Muscle of leg (tissue), 11 donors: Measurements from ENCODE around the gene CHD1L. TPM values are rescaled to one million over a fixed set of nuclear protein-coding genes. Genes with fewer than 3 reads are reported as not detected.
"Not testable (repeated sequence)": the region's sequence is repeated elsewhere in the genome, so short reads cannot be mapped to it uniquely, and the experiment has no call there.

ENCODE experiments used
- DNase-seq: peaks from one replicate; pipeline ENCODE4 v3.0.0; 2013
- H3K27ac ChIP-seq: one replicate; pipeline ENCODE4 v1.5.1; 2013; ENCODE audit warnings: mild to moderate bottlenecking, low read length, control low read depth
- H3K27me3 ChIP-seq: one replicate; pipeline ENCODE4 v1.6.1; 2013; ENCODE audit warnings: low read length; ENCODE audit not compliant: control insufficient read depth, insufficient read depth
- H3K36me3 ChIP-seq: one replicate; pipeline ENCODE4 v1.6.1; 2013; ENCODE audit warnings: low read length; ENCODE audit not compliant: control insufficient read depth, insufficient read depth
- H3K4me1 ChIP-seq: one replicate; pipeline ENCODE4 v1.6.1; 2013; ENCODE audit warnings: low read length; ENCODE audit not compliant: control insufficient read depth, insufficient read depth
- H3K4me3 ChIP-seq: one replicate; pipeline ENCODE4 v1.5.1; 2013; ENCODE audit warnings: low read length, control low read depth
- H3K9me3 ChIP-seq: replicated peaks from 2 replicates; pipeline ENCODE4 v1.6.1; 2013; ENCODE audit warnings: low read depth, low read length; ENCODE audit not compliant: control insufficient read depth
- WGBS: methylation state at CpG from one replicate; pipeline ENCODE4 v1.1.5; 2013; ENCODE audit warnings: missing lambda C conversion rate; ENCODE audit not compliant: insufficient coverage; 5-methylcytosine and 5-hydroxymethylcytosine counted together
- polyA plus RNA-seq, 8 donors: library from polyadenylated mRNA; unstranded; fragments of 120-200 nt; gene quantifications; one replicate each; pipeline versions ENCODE4 v1.2.1 to v1.2.3, GENCODE V29; 2013; ENCODE audit warnings: inconsistent platforms in 1 of 8, low replicate concordance in 1 of 8; ENCODE audit not compliant: insufficient read length in 8 of 8, insufficient read depth in 1 of 8
- total RNA-seq: library from RNA; stranded (reverse); fragments of 120-200 nt; gene quantifications from one replicate; pipeline ENCODE4 v1.2.4, GENCODE V29; 2013

CHD1L gene
- total and polyA plus RNA-seq, 9 donors, result 18.6 to 26.8 (median 22.0) TPM

DNA sequence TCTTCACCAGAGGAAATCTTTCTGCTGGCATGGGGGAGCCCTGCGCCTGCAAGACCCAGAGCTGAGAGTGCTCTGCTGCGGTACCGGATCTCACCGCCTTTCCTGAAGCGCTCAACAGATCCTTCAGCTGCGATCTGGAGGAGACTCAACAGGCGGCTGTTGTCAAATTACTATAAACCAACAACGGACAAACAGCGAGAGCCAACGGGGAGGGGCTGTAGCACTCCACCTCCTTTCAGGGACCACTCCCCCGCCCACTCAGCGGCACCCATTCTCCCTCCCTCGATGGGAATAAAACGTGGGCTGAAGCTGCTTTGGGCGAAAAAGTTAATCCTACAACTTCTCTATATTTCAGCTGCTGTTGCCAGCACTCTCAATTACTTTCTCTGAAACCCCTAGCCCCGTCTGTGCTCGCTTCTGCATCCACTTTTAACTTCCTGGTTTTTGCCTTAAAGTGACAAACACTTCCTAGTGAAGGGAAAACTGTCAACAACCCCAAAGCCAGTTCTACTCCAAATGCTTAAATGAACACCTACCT is 17.2 kb upstream of the CHD1L start, which contains the start of gene FMO5:
Gene FMO5, minus strand, starts transcription at position 147 of the 538 bp plus-strand sequence. CDS start 310 bp downstream, outside the sequence.
- 0% methylated on average over 12 of the region's 17 CpGs for WGBS
- Histone ChIP-seq H3K27me3 (no peaks in the 10 kb centered on the region), H3K4me3 (peak within 1 kb of the TSS; percentile 76), H3K36me3 (no peaks in the 10 kb centered on the region), H3K4me1 (peaks cover 4% of the 10 kb centered on the region), H3K27ac (peak within 1 kb of the TSS; percentile 76), H3K9me3 (no peaks in the 10 kb centered on the region)
- peak; percentile 93 for DNase-seq

DNA sequence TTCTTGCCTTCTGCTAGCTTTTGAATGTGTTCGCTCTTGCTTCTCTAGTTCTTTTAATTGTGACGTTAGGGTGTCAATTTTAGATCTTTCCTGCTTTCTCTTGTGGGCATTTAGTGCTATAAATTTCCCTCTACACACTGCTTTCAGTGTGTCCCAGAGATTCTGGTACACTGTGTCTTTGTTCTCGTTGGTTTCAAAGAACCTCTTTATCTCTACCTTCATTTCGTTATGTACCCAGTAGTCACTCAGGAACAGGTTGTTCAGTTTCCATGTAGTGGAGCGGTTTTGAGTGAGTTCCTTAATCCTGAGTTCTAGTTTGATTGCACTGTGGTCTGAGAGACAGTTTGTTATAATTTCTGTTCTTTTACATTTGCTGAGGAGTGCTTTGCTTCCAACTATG is 11.5 kb upstream of the CHD1L start:
- DNase-seq, H3K4me1 ChIP-seq, H3K27me3 ChIP-seq, H3K4me3 ChIP-seq, H3K9me3 ChIP-seq, H3K36me3 ChIP-seq, H3K27ac ChIP-seq: not testable (repeated sequence)
- no CpG with 5 or more reads among the region's 5 CpGs for WGBS

DNA sequence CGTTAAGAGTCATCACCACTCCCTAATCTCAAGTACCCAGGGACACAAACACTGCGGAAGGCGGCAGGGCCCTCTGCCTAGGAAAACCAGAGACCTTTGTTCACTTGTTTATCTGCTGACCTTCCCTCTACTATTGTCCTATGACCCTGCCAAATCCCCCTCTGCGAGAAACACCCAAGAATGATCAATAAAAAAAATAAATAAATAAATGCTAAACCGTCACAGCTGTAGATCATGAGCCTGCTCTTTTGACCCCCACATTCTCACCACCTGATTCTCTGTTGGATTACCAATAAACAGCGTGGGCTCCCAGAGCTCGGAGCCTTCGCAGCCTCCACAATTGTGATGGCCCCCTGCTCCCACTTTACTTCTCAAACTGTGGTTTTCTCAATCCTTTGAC is 8.6 kb upstream of the CHD1L start:
- not testable (repeated sequence) for DNase-seq, H3K27ac ChIP-seq, H3K4me1 ChIP-seq, H3K4me3 ChIP-seq, H3K36me3 ChIP-seq, H3K27me3 ChIP-seq, H3K9me3 ChIP-seq
- WGBS, result 78% methylated on average over 4 of the region's 8 CpGs

DNA sequence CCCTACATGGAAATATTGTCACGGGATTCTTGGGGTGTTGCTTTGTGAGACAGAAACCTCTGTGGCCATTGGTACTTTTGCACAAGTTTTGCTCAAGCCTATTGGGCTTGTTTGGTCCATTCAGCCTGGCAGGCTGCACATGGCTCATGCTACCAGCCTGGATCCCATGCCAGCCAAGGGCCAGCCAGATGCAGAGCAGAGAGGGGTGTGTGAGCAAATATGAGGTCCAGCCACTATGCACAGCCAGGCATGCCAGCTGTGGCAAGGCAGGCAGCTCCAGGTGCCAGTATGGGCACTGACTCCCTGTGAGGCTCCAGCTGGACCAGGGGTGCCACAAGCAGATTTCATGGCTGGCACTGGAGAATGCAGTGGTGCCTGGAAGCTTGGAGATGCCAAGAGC is 6.7 kb upstream of the CHD1L start:
- Histone ChIP-seq H3K36me3 (no peaks in the 10 kb centered on the region), H3K4me1 (no peaks in the 10 kb centered on the region), H3K27me3 (peaks cover 2% of the 10 kb centered on the region), H3K9me3 (no peaks in the 10 kb centered on the region), H3K4me3 (no peak overlapping the region), H3K27ac (no peak overlapping the region)
- no peak for DNase-seq
- WGBS, result no CpG with 5 or more reads among the region's 1 CpG

DNA sequence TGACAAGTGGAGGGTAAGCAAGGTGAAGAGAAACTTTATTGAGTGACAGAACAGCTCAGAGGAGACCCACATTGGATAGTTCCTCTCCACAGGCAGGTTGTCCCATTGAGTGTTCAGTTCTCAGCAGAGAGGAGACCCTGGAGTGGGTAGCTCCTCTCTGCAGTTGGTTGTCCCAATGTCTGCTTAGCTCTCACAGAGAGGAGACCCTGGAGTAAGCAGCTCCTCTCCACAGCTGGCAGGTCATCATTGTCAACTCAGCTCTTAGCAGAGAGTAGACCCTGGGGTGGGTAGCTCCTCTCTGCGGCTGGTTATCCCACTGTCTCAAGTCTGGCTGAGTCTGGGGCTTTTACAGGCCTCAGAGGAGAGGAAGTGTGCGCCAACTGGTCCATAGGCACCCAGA is 6.0 kb upstream of the CHD1L start:
- Histone ChIP-seq H3K27me3 (peaks cover 2% of the 10 kb centered on the region), H3K4me3 (no peak overlapping the region), H3K36me3 (no peaks in the 10 kb centered on the region), H3K9me3 (no peaks in the 10 kb centered on the region), H3K4me1 (no peaks in the 10 kb centered on the region), H3K27ac (no peak overlapping the region)
- whole genome bisulfite sequencing, result 89% methylated on average over 2 of the region's 2 CpGs
- no peak for DNase-seq

DNA sequence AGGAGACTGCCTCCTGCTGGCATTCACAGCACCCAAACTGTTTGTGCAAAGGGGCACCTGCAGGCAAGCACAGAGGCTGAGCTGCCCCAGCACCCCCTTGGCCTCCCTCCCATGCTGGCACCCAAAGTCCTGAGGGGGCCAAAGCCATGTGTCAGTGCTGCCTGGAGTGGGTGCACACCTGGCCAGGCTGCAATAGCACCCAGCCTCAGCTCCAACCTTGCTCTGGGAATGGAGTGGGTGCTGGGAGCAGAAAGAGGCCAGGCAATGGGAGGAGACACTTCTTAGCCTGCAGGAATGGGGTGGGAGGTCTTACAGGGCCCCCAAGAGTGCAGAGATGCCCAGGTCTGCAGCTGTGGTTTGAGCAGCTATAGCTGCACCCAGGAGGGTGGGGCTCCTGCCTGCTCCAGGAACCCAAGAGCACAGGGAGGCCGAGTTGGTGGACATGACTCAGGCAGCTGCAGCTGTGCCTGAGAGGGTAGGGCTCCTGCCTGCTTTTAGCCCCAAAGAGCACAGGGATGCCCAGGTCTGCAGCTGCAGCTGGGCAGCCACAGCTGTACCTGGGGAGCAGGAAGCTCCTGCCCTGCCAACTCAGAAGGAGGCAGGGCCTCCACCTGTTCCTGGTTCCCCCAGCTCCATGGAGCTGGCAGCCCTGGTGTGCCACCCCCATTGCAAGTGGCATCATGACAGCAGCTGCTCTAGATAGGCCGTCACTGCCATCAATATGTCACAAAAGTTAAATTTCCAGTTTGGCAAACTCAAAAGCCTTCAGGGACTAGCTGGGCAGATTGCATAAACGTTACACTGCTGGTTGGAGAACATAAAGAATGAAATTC is 5.3 kb upstream of the CHD1L start:
- Histone ChIP-seq H3K36me3 (no peaks in the 10 kb centered on the region), H3K4me1 (peaks cover 2% of the 10 kb centered on the region), H3K9me3 (no peaks in the 10 kb centered on the region), H3K27ac (no peak overlapping the region), H3K27me3 (peaks cover 2% of the 10 kb centered on the region), H3K4me3 (no peak overlapping the region)
- 41% methylated on average over 2 of the region's 3 CpGs for WGBS
- no peak for DNase-seq

DNA sequence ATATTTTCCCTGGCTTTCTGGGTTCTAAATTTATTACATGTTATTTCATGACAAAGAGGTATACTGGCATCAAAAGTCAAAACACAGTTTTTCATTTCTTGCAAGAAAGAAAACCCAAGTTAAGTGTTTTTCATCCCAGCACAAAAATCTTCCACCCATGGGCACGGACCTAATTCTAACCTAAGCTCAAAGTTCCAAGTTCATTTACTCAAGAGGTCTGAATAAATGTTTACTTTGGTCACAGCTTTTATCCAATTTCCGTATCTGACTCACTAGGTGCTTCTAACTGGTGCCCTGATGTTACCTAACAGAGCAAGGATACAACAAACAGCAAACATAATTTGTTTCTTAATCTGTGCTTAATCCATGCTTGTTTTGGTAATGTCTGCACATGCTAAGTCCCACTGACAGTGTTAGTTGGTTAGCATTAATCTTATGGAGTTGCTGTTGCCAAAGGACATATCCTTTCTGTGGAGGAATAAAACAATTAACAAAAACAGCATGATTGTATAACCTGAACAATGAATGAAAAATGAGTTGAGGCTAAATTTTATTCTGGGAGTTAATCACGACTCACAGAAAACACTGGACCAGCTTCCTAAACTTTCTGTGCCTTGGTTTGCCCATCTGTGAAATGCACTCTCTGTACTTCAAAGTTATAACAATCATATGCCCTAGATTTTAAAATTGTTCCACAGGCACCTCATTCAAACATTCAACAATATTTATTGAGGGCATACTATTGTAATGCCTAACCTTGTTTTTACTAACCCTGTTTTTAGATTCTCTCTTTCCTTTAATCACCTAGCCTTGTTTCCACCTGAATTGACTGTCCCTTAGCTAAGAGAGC is 4.2 kb upstream of the CHD1L start:
- WGBS, result 86% methylated on average over 1 of the region's 3 CpGs
- H3K4me3 ChIP-seq, result no peak overlapping the region
- no peaks in the 10 kb centered on the region for H3K36me3 ChIP-seq
- H3K4me1 ChIP-seq, result peaks cover 4% of the 10 kb centered on the region
- peaks cover 2% of the 10 kb centered on the region for H3K27me3 ChIP-seq
- DNase-seq, result no peak
- no peaks in the 10 kb centered on the region for H3K9me3 ChIP-seq
- no peak overlapping the region for H3K27ac ChIP-seq

DNA sequence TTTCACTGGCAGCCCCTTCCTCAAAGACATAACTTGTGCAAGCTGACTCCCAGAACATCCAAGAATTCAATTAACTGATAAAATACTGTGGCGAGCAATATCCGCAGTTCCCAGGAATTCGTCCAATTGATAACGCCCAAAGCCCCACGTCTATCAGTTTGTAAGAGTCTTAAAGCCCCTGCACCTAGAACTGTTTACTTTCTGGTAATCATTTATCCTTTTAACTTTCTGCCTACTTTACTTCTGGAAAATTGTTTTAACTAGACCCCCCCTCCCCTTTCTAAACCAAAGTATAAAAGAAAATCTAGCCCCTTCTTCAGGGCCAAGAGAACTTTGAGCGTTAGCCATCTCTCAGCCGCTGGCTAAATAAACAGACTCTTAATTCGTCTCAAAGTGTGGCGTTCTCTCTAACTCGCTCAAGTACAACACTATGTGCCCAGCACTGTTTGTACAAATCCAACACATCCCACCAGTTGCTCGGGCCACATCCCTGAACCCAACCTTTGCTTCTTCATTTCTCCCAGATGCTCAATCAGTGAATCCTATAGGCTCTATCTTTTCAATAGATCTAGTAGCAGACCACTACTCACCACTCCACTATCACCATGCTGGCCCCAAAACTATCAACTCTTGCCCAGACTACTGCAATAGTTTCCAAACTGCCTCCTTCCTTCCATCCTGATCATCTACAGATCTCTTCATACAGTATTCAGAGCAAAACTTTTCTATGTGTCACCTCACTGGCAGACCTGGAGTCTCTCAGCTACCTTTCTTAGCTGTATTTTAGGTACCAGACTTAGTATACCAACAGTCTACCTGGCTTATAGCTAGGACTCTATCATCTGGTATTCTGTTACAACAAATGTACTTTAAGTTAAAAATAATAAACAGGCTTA is 3.3 kb upstream of the CHD1L start:
- no peaks in the 10 kb centered on the region for H3K9me3 ChIP-seq
- 86% methylated on average over 9 of the region's 11 CpGs for WGBS
- no peaks in the 10 kb centered on the region for H3K36me3 ChIP-seq
- no peak overlapping the region for H3K4me3 ChIP-seq
- H3K27me3 ChIP-seq, result peaks cover 2% of the 10 kb centered on the region
- no peak for DNase-seq
- peaks cover 4% of the 10 kb centered on the region for H3K4me1 ChIP-seq
- H3K27ac ChIP-seq, result no peak overlapping the region

DNA sequence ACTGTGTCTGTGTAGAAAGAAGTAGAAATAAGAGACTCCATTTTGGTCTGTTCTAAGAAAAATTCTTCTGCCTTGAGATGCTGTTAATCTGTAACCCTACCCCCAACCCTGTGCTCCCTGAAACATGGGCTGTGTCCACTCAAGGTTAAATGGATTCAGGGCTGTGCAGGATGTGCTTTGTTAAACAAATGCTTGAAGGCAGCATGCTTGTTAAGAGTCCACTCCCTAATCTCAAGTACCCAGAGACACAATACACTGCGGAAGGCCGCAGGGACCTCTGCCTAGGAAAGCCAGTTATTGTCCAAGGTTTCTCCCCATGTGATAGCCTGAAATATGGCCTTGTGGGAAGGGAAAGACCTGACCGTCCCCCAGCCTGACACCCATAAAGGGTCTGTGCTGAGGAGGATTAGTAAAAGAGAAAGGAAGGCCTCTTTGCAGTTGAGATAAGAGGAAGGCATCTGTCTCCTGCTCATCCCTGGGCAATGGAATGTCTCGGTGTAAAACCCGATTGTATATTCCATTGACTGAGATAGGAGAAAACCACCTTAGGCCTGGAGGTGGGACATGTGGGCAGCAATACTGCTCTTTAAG is 2.3 kb upstream of the CHD1L start:
- not testable (repeated sequence) for H3K4me3 ChIP-seq, DNase-seq, H3K27me3 ChIP-seq, H3K4me1 ChIP-seq, H3K36me3 ChIP-seq, H3K9me3 ChIP-seq, H3K27ac ChIP-seq
- no CpG with 5 or more reads among the region's 5 CpGs for WGBS
